Brain pericyte (primary cell): ENCODE results near the gene DCANP1.

Source experiments
- DNase-seq: peaks from one replicate; pipeline ENCODE4 v3.0.0-alpha.2; 2012; ENCODE audit warnings: low read depth, low spot score

Gene DCANP1

GRCh38 chr5:135457424-135458071 lies 10.4 kb upstream of the DCANP1 start:
- no peak for DNase-seq

- DNase-seq, result no peak
These were observed 9.3 kb upstream of the DCANP1 start for GRCh38 chr5:135456238-135457099.

GRCh38 chr5:135455876-135456237 lies 8.7 kb upstream of the DCANP1 start:
- no peak for DNase-seq

DNA sequence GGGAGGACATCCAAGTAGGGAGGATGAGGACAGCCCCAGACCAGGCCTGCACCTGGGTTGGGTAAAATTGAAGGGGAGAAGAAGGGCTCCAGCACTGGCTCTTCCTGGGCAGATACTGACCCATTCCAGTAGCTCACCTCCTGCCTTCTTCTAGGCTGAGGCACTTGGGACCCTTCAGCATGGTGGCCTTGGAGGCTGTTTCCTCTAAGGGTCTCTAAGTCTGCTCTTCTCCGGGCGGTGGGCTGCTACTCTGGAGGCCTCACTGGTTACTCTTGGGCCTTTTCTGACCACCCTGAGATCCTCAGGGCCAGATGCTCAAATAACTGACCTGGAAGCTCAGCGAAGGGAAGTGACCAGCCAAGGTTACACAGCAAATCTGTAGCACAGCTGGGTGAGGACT lies 7.8 kb upstream of the DCANP1 start:
- DNase-seq, result no peak

DNA sequence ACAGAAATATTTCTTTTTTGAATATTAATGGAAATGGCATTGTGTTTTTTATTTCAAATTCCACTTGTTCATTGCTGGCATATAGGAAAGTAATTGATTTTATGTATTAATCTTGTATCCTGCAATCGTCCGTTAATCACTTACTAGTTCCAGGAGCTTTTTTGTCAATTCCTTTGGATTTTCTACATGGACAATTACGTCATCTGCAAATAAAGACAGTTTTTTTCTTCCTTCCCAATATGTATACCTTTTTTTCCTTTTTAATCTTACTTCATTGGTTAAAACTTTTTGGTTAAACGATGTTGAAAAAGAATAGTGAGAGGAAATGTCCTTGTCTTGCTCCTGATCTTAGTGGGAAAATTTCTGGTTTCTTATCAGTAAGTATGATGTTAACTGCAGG lies 6.5 kb upstream of the DCANP1 start:
- DNase-seq, result no peak

DNA sequence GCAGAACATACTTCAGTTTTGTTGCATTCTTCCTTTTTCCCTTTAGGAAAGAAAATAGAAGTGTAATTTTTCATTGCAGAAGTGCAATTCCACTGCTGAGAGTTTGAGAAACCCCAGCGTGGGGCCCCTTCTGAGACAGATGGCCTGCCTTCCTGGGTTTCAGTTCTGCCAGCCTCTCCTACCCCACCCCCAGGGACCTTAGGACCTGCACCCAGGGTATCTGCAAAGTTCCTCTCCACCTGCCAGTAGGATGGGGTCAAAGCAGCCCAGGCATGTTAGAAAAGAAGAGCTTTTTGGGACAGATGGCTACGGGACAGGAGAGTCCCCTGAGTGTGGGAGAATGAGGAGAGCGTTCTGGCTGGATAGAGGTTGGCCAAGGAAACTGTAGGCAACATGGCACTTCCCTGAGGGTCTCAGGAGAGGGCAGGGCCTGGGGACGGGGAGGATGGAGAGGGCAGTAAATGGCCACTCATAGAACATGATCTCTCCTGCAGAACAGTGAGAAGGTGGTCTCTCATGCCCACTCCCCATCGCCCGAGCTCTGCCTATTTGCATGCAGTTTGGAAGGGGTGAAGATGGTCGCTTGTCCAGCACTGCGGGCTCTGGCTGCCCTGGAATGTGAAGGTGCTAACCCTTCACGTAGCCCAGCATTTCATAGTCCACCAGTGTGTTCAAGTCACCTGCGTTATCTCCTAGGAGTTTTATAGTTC lies 5.3 kb upstream of the DCANP1 start, which contains the start of gene TIFAB:
Gene TIFAB (minus strand): TSS at position 31 of the 710 bp plus-strand sequence. CDS start 2,412 bp downstream, outside the sequence.
- no peak for DNase-seq

GRCh38 chr5:135451581-135452320 lies 4.6 kb upstream of the DCANP1 start:
- no peak for DNase-seq

DNA sequence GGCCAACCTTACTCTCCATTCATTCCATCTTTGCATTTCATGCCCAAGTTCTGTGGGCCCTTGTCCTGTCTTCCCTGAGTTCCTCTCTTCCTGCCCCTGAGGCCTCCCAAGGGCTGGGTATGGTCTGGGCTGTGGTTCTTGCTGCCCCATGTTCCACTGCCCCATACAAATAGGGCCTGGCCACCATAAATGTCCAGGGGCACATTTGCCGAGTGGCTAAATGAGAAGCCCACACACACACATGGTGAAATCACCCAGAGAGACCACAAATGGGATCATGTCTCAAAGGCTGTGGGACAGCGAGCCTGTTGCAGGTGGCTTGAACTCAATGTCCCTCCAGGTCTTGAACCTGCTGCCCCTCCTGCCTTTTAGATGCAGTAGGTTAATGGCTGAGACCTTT lies 3.8 kb upstream of the DCANP1 start:
- no peak for DNase-seq

- no peak for DNase-seq
These were observed 3.2 kb upstream of the DCANP1 start for GRCh38 chr5:135450336-135450735.

DNA sequence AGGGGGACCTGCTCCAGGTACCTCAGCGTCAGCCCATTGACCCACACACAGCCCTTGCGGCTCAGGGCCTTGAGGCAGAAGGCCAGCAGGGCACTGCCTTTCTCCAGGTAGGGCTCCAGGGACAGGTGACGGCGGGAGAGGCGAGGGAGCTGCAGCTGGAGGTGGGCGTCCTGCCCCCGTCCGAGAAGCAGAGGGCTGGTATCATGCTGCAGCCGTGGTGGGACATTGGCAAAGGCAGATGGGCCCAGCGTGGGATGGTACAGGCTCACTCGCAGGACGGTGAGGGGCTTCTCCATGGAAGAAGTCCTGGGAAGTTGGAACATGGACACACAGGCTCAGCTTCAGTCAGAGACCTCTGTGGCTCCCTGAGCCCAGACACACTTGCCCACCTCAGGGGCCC lies 2.5 kb upstream of the DCANP1 start:
- no peak for DNase-seq

- no peak for DNase-seq
These were observed 1.8 kb upstream of the DCANP1 start for GRCh38 chr5:135448791-135449507.

- DNase-seq, result no peak
These were observed 1.1 kb upstream of the DCANP1 start for GRCh38 chr5:135448071-135448739.

GRCh38 chr5:135446615-135447014 lies 533 bp downstream of the DCANP1 start:
- DNase-seq, result no peak

- no peak for DNase-seq
These were observed 942 bp downstream of the DCANP1 start for GRCh38 chr5:135446206-135446605.

DNA sequence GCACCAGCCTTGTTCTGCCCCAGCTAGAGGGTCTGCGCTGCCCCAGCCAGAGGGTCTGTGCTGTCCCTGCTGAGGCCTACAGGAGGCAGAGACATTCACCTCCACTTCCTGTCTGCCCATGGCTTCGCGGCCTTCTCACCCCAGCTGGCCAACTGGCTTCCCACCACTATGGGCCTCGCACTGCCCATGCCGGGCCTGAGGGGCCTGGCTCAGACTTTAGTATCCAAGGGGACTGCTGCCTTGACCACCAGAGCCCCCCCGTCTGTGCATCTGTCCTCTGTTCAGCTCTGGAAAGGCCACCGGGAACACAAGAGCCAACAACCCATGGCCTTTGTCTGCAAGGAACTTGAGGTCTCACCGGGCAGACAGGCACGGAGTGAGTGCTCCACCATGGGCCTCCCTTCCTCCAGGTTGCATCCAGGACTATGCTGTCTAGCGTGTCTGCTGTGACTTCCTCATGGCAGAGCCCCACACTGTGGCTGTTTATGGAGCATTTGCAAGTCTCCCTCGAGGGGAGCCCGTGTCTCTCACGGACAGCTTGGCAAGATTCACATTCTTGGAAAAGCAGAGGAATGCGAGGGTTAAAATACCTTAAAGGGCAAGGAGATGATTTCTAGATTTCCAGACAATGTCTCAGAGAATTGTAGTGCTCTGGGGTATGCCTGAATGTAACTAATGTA lies 1.7 kb downstream of the DCANP1 start:
- DNase-seq, result no peak

- DNase-seq, result no peak
These were observed 2.3 kb downstream of the DCANP1 start for GRCh38 chr5:135444881-135445280.

GRCh38 chr5:135444360-135444759 lies 2.8 kb downstream of the DCANP1 start:
- DNase-seq, result no peak

- DNase-seq, result no peak
These were observed 3.8 kb downstream of the DCANP1 start for GRCh38 chr5:135443161-135443960.
